PC-9 (cell line): ENCODE results near the gene NAALAD2. TPM values are rescaled to one million over a fixed set of nuclear protein-coding genes. Genes with fewer than 3 reads are reported as not detected.
"Not testable (repeated sequence)": the region's sequence is repeated elsewhere in the genome, so short reads cannot be mapped to it uniquely, and the experiment has no call there.

ENCODE experiments used
- BruUV-seq: library from RNA; stranded (reverse); fragments of 400-500 nt; replicated peaks from 2 replicates; lab custom pipeline; 2021; lab: Mats Ljungman, UMichigan
- CTCF ChIA-PET: fragments of 300-600 bp; sonication (Branson Sonifier 250); formaldehyde crosslinking; loops from one replicate; lab custom pipeline; 2022; ENCODE audit warnings: antibody characterized with exemption; lab: Charles Lee
- POLR2A ChIA-PET: fragments of 300-600 bp; sonication (Branson Sonifier 250); formaldehyde crosslinking; loops from one replicate; lab custom pipeline; 2022; ENCODE audit warnings: antibody characterized with exemption; ENCODE audit not compliant: unreplicated experiment; lab: Charles Lee
- DNase-seq, 2 experiments: peaks; one replicate each; pipeline versions ENCODE4 v3.0.0 to v3.0.0-alpha.2; 2015 to 2022; ENCODE audit warnings: mixed read lengths in 1 of 2
- H2AFZ ChIP-seq: fragments of 200-600 bp; sonication (generic); 2 replicates; pipeline ENCODE4 v1.8.1; 2017; ENCODE audit warnings: antibody characterized with exemption
- H3F3A ChIP-seq: fragments of 200-600 bp; sonication (generic); 2 replicates; pipeline ENCODE4 v1.8.1; 2017; ENCODE audit warnings: antibody characterized with exemption, mild to moderate bottlenecking, low read depth; ENCODE audit not compliant: insufficient read depth
- H3K27ac ChIP-seq: fragments of 200-600 bp; sonication (generic); 2 replicates; pipeline ENCODE4 v1.6.1; 2016; ENCODE audit warnings: mixed run types
- H3K27me3 ChIP-seq: fragments of 200-600 bp; sonication (generic); 2 replicates; pipeline ENCODE4 v1.6.1; 2016; ENCODE audit warnings: low read depth, mixed run types; ENCODE audit not compliant: insufficient read depth
- H3K36me3 ChIP-seq: fragments of 200-600 bp; sonication (generic); 2 replicates; pipeline ENCODE4 v1.6.1; 2016; ENCODE audit warnings: low read depth, mixed run types
- H3K4me1 ChIP-seq: fragments of 200-600 bp; sonication (generic); replicated peaks from 2 replicates; pipeline ENCODE4 v1.6.1; 2016; ENCODE audit warnings: mixed run types; ENCODE audit not compliant: insufficient read depth
- H3K4me2 ChIP-seq: fragments of 200-600 bp; sonication (generic); 2 replicates; pipeline ENCODE4 v1.6.1; 2017; ENCODE audit warnings: mixed run types
- H3K4me3 ChIP-seq: fragments of 200-600 bp; sonication (generic); 2 replicates; pipeline ENCODE4 v1.6.1; 2016; ENCODE audit warnings: mixed run types
- H3K79me2 ChIP-seq: fragments of 200-600 bp; sonication (generic); 2 replicates; pipeline ENCODE4 v1.6.1; 2017; ENCODE audit warnings: low read depth, mixed run types
- H3K9me2 ChIP-seq: fragments of 200-600 bp; sonication (generic); 2 replicates; pipeline ENCODE4 v1.8.1; 2017; ENCODE audit warnings: mild to moderate bottlenecking; ENCODE audit not compliant: insufficient read depth
- H3K9me3 ChIP-seq: fragments of 200-600 bp; sonication (generic); 2 replicates; pipeline ENCODE4 v1.8.1; 2016; ENCODE audit warnings: low read depth; ENCODE audit not compliant: insufficient read depth
- H4K20me1 ChIP-seq: fragments of 200-600 bp; sonication (generic); 2 replicates; pipeline ENCODE4 v1.8.1; 2017; ENCODE audit not compliant: insufficient read depth
- EZH2 ChIP-seq: fragments of 200-600 bp; sonication (generic); IDR thresholded peaks from 2 replicates; pipeline ENCODE4 v1.8.0; 2017; ENCODE audit warnings: antibody characterized with exemption, low read depth
- intact Hi-C: fragments of 100-400 bp; cut with micrococcal nuclease; formaldehyde crosslinking; loops from one replicate; pipeline ENCODE4 v1.10.0; 2022; ENCODE audit not compliant: unreplicated experiment
- total RNA-seq: library from RNA; stranded (reverse); gene quantifications from 2 replicates; pipeline ENCODE4 v1.2.3, GENCODE V29; 2021
- TF ChIP-seq, protein P1 (sequence below): fragments of 200-600 bp; sonication (generic); conservative IDR thresholded peaks from 2 replicates; pipeline ENCODE4 v1.6.1; 2017; ENCODE audit warnings: mixed run types, antibody characterized with exemption, mild to moderate bottlenecking, moderate library complexity

Gene NAALAD2
- total RNA-seq, 1 experiment from 2014 or later: not detected

DNA sequence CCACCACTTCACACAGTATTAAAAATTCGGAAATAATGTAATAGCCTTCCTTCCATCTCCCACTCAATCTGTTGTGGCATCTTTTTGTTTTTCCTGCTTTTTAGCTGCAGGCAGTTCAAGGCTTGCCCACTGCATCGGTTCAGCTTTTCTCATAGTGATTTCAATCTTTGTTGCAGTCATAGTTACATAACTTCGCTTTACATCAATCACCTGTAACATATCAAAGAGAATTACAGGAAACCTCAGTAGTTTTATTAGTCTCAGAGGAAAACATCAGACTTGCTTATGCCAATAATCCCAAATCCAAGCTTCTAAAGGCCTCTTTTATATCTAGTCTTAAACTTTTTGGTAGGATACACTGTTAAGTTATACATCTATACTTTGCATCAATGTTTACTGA, 67.9 kb downstream of the NAALAD2 start:
- no peak overlapping the region for H3K4me2 ChIP-seq
- no peak overlapping the region for H3K27ac ChIP-seq
- no peak for TF ChIP-seq EZH2
- TF ChIP-seq, protein P1, sequence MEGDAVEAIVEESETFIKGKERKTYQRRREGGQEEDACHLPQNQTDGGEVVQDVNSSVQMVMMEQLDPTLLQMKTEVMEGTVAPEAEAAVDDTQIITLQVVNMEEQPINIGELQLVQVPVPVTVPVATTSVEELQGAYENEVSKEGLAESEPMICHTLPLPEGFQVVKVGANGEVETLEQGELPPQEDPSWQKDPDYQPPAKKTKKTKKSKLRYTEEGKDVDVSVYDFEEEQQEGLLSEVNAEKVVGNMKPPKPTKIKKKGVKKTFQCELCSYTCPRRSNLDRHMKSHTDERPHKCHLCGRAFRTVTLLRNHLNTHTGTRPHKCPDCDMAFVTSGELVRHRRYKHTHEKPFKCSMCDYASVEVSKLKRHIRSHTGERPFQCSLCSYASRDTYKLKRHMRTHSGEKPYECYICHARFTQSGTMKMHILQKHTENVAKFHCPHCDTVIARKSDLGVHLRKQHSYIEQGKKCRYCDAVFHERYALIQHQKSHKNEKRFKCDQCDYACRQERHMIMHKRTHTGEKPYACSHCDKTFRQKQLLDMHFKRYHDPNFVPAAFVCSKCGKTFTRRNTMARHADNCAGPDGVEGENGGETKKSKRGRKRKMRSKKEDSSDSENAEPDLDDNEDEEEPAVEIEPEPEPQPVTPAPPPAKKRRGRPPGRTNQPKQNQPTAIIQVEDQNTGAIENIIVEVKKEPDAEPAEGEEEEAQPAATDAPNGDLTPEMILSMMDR: no peak
- H3K9me3 ChIP-seq: no peaks in the 10 kb centered on the region
- no peak overlapping the region for H2AFZ ChIP-seq
- peaks cover 23% of the 10 kb centered on the region for H3F3A ChIP-seq
- H3K36me3 ChIP-seq: peaks cover 38% of the 10 kb centered on the region
- ChIA-PET POLR2A (no interaction called here), CTCF (no interaction called here)
- no peaks in the 10 kb centered on the region for H3K27me3 ChIP-seq
- no peaks in the 10 kb centered on the region for H3K79me2 ChIP-seq
- H3K4me3 ChIP-seq: no peak overlapping the region
- BruUV-seq: no TSS peak
- no peaks in the 10 kb centered on the region for H3K4me1 ChIP-seq
- no peak for DNase-seq
- no peaks in the 10 kb centered on the region for H3K9me2 ChIP-seq
- intact Hi-C loops: no loop called here
- H4K20me1 ChIP-seq: peaks cover 20% of the 10 kb centered on the region

DNA sequence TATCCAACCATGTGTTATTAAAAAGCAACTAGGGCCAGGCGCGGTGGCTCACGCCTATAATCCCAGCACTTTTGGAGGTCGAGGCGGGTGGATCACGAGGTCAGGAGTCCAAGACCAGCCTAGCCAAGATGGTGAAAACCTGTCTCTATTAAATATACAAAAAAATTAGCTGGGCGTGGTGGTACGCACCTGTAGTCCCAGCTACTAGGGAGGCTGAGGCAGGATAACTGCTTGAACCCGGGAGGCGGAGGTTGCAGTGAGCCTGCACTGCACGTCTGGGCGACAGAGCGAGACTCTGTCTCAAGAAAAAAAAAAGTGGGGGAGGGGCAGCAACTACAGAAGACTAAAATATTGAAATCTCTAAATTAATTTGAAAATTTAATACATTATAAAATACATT, 69.9 kb downstream of the NAALAD2 start:
- Histone ChIP-seq H4K20me1 (peaks cover 33% of the 10 kb centered on the region), H3K79me2 (0 out of 2 replicates have a peak, but pooled peaks cover 3% of the 10 kb centered on the region)
- CTCF ChIA-PET: no interaction called here

DNA sequence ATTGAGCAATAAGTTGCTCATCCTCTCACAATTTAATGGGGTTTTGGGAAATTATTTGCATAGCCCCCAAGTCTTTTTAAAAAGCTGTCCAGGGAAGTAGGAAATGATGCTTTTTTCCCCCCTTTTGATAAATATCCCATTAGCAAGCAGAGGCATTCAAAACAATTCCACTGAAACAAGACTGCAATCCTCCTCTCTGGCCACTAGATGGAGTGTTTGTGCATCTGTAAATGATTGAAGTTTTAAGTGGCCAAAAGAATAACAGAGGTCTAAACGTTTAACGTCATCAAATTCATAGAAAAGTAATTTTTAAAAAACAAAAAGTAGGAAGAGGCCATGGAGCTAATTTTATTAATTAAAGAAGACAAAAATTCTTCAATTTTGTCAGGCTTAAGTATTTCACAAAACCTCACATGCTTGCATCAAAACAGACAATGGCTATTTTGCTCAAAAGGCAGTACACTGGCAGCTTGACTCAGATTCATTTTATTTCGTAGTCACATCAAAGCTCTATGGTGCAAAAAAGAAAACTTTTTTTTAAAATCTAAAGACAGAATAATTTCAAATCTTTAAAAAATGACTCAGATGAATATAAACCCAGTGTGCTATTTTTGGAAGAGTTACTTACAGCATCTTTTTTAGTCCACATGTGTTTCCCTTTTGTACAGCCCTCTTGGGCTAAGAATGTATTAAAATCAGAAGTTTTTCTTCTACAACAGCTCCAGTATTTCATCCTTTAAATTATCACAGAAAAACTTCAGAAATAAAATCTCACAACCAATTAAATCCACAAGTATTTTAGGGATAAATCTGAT, 70.6 kb downstream of the NAALAD2 start:
- H3K27me3 ChIP-seq: no peaks in the 10 kb centered on the region
- H3K4me3 ChIP-seq: no peak overlapping the region
- no peak for TF ChIP-seq EZH2
- TF ChIP-seq, protein P1: peak; percentile 96

More for the DNA sequence above, 69.9 kb downstream of the NAALAD2 start:
- no peak overlapping the region for H3K4me2 ChIP-seq
- peaks cover 48% of the 10 kb centered on the region for H3K36me3 ChIP-seq
- DNase-seq: no peak
- intact Hi-C loops: no loop called here
- no peaks in the 10 kb centered on the region for H3K4me1 ChIP-seq
- POLR2A ChIA-PET: no interaction called here
- H3K27me3 ChIP-seq: no peaks in the 10 kb centered on the region
- TF ChIP-seq EZH2: no peak
- TF ChIP-seq, protein P1: no peak
- no peaks in the 10 kb centered on the region for H3K9me2 ChIP-seq
- no peak overlapping the region for H2AFZ ChIP-seq
- no peaks in the 10 kb centered on the region for H3K9me3 ChIP-seq
- no peak overlapping the region for H3K27ac ChIP-seq
- H3F3A ChIP-seq: peaks cover 24% of the 10 kb centered on the region
- H3K4me3 ChIP-seq: no peak overlapping the region
- no TSS peak for BruUV-seq

GRCh38 chr11:90207992-90208391, 73.5 kb downstream of the NAALAD2 start:
- intact Hi-C loops, H3K4me3 ChIP-seq, POLR2A ChIA-PET, H3K27ac ChIP-seq, H3K9me3 ChIP-seq, DNase-seq, H2AFZ ChIP-seq, BruUV-seq, H3K9me2 ChIP-seq, CTCF ChIA-PET, H3K4me2 ChIP-seq, H3K4me1 ChIP-seq, H3K27me3 ChIP-seq: not testable (repeated sequence)
- Histone ChIP-seq H3F3A (peaks cover 41% of the 10 kb centered on the region), H4K20me1 (peaks cover 44% of the 10 kb centered on the region), H3K79me2 (peaks cover 23% of the 10 kb centered on the region), H3K36me3 (peaks cover 47% of the 10 kb centered on the region)

More for the DNA sequence above, 70.6 kb downstream of the NAALAD2 start:
- Histone ChIP-seq H3K4me2 (no peak overlapping the region), H2AFZ (no peak overlapping the region), H3K27ac (peak overlapping the region; percentile 4; the same call in 1 of the 2 replicates), H3K36me3 (peaks cover 47% of the 10 kb centered on the region), H3K79me2 (0 out of 2 replicates have a peak, but pooled peaks cover 4% of the 10 kb centered on the region), H3K9me2 (no peaks in the 10 kb centered on the region), H3K9me3 (no peaks in the 10 kb centered on the region), H3F3A (peaks cover 29% of the 10 kb centered on the region), H4K20me1 (peaks cover 33% of the 10 kb centered on the region), H3K4me1 (no peaks in the 10 kb centered on the region)
- intact Hi-C loops: no loop called here
- POLR2A ChIA-PET: no interaction called here
- no TSS peak for BruUV-seq
- peak in 1 of 2 experiments; percentile 57 for DNase-seq
- CTCF ChIA-PET: no interaction called here
